ENCODE results near the gene FITM2.
"Not testable (repeated sequence)": the region's sequence is repeated elsewhere in the genome, so short reads cannot be mapped to it uniquely, and the experiment has no call there.

Gene FITM2

GRCh38 chr20:44334306-44334705, 23.3 kb upstream of the FITM2 start:
- H3K27me3 ChIP-seq (replicated peaks in 2 of 5; ENCODE audit: control insufficient read depth in 4 of 5, insufficient read depth in 5 of 5, low read length in 4 of 5) = peaks cover 0 to 24% (median 16%) of the 10 kb centered on the region in 5 experiments
- no peak overlapping the region for H3K4me3 ChIP-seq (ENCODE audit: control insufficient read depth in 1 of 7, extremely low read depth in 1 of 7, insufficient read depth in 4 of 7, low read depth in 2 of 7, low read length in 6 of 7)
- H3K9me3 ChIP-seq (ENCODE audit: control extremely low read depth in 1 of 5, control insufficient read depth in 4 of 5, insufficient read depth in 2 of 5, low read depth in 1 of 5, low read length in 4 of 5) = no peaks in the 10 kb centered on the region
- WGBS (ENCODE audit: insufficient coverage) = 81% methylated on average over 6 of the region's 8 CpGs
- H3K4me1 ChIP-seq (ENCODE audit: control extremely low read depth in 1 of 4, control insufficient read depth in 4 of 4, insufficient read depth in 4 of 4, low read length in 3 of 4) = no peaks in the 10 kb centered on the region
- no peaks in the 10 kb centered on the region for H3K36me3 ChIP-seq (ENCODE audit: control insufficient read depth in 4 of 4, insufficient read depth in 4 of 4, low read length in 3 of 4)
- no peak overlapping the region for H3K27ac ChIP-seq (ENCODE audit: insufficient read depth in 1 of 2, low read depth in 1 of 2, low read length in 2 of 2, poor library complexity in 1 of 2, severe bottlenecking in 2 of 2)
- ChIA-PET POLR2A (no interaction called here), CTCF (no interaction called here)
- DNase-seq = no peak

- Histone ChIP-seq H3K27me3 (replicated peaks in 2 of 5; ENCODE audit: control insufficient read depth in 4 of 5, insufficient read depth in 5 of 5, low read length in 4 of 5) (peaks cover 0 to 31% (median 12%) of the 10 kb centered on the region in 5 experiments), H3K4me3 (ENCODE audit: control insufficient read depth in 1 of 7, extremely low read depth in 1 of 7, insufficient read depth in 4 of 7, low read depth in 2 of 7, low read length in 6 of 7) (no peak overlapping the region), H3K9me3 (ENCODE audit: control extremely low read depth in 1 of 5, control insufficient read depth in 4 of 5, insufficient read depth in 2 of 5, low read depth in 1 of 5, low read length in 4 of 5) (no peaks in the 10 kb centered on the region), H3K4me1 (ENCODE audit: control extremely low read depth in 1 of 4, control insufficient read depth in 4 of 4, insufficient read depth in 4 of 4, low read length in 3 of 4) (peaks cover 0 to 4% (median 2%) of the 10 kb centered on the region in 4 experiments), H3K36me3 (ENCODE audit: control insufficient read depth in 4 of 4, insufficient read depth in 4 of 4, low read length in 3 of 4) (no peaks in the 10 kb centered on the region), H3K27ac (ENCODE audit: insufficient read depth in 1 of 2, low read depth in 1 of 2, low read length in 2 of 2, poor library complexity in 1 of 2, severe bottlenecking in 2 of 2) (no peak overlapping the region)
- ChIA-PET POLR2A (no interaction called here), CTCF (no interaction called here)
- no peak for DNase-seq
- no CpG with 5 or more reads among the region's 2 CpGs for WGBS (ENCODE audit: insufficient coverage)
Observed at GRCh38 chr20:44331201-44331600, 20.2 kb upstream of the FITM2 start.

GRCh38 chr20:44328428-44328827, 17.4 kb upstream of the FITM2 start:
- DNase-seq = no peak
- Histone ChIP-seq H3K27me3 (replicated peaks in 2 of 5; ENCODE audit: control insufficient read depth in 4 of 5, insufficient read depth in 5 of 5, low read length in 4 of 5) (peaks cover 0 to 20% (median 8%) of the 10 kb centered on the region in 5 experiments), H3K4me1 (ENCODE audit: control extremely low read depth in 1 of 4, control insufficient read depth in 4 of 4, insufficient read depth in 4 of 4, low read length in 3 of 4) (peaks cover 0 to 4% (median 2%) of the 10 kb centered on the region in 4 experiments), H3K9me3 (ENCODE audit: control extremely low read depth in 1 of 5, control insufficient read depth in 4 of 5, insufficient read depth in 2 of 5, low read depth in 1 of 5, low read length in 4 of 5) (no peaks in the 10 kb centered on the region), H3K27ac (ENCODE audit: insufficient read depth in 1 of 2, low read depth in 1 of 2, low read length in 2 of 2, poor library complexity in 1 of 2, severe bottlenecking in 2 of 2) (no peak overlapping the region), H3K36me3 (ENCODE audit: control insufficient read depth in 4 of 4, insufficient read depth in 4 of 4, low read length in 3 of 4) (no peaks in the 10 kb centered on the region), H3K4me3 (ENCODE audit: control insufficient read depth in 1 of 7, extremely low read depth in 1 of 7, insufficient read depth in 4 of 7, low read depth in 2 of 7, low read length in 6 of 7) (no peak overlapping the region)
- POLR2A ChIA-PET = interaction anchor here (0.6 kb wide), 1 partner anchor 283 kb away, joined by 4 read pairs; no protein-coding TSS in a partner anchor
- CTCF ChIA-PET = interaction anchor here (1.2 to 4.9 kb wide), 3 partner anchors 11 to 111 kb away, joined by 3 to 27 read pairs (median 4); partner anchors contain the start of gene FITM2
- 100% methylated on average over 1 of the region's 4 CpGs for WGBS (ENCODE audit: insufficient coverage)

- POLR2A ChIA-PET = interaction anchor here (0.6 kb wide), 1 partner anchor 283 kb away, joined by 4 read pairs; no protein-coding TSS in a partner anchor
- H3K9me3 ChIP-seq (ENCODE audit: control extremely low read depth in 1 of 5, control insufficient read depth in 4 of 5, insufficient read depth in 2 of 5, low read depth in 1 of 5, low read length in 4 of 5); H3K4me1 ChIP-seq (ENCODE audit: control extremely low read depth in 1 of 4, control insufficient read depth in 4 of 4, insufficient read depth in 4 of 4, low read length in 3 of 4); H3K36me3 ChIP-seq (ENCODE audit: control insufficient read depth in 4 of 4, insufficient read depth in 4 of 4, low read length in 3 of 4); DNase-seq; H3K4me3 ChIP-seq (ENCODE audit: control insufficient read depth in 1 of 7, extremely low read depth in 1 of 7, insufficient read depth in 4 of 7, low read depth in 2 of 7, low read length in 6 of 7); H3K27ac ChIP-seq (ENCODE audit: insufficient read depth in 1 of 2, low read depth in 1 of 2, low read length in 2 of 2, poor library complexity in 1 of 2, severe bottlenecking in 2 of 2): not testable (repeated sequence)
- CTCF ChIA-PET = interaction anchor here (1.2 to 4.9 kb wide), 3 partner anchors 10 to 111 kb away, joined by 3 to 27 read pairs (median 4); partner anchors contain the start of gene FITM2
- WGBS (ENCODE audit: insufficient coverage) = 91% methylated on average over 6 of the region's 7 CpGs
- peaks cover 0 to 20% (median 8%) of the 10 kb centered on the region in 5 experiments for H3K27me3 ChIP-seq (replicated peaks in 2 of 5; ENCODE audit: control insufficient read depth in 4 of 5, insufficient read depth in 5 of 5, low read length in 4 of 5)
Observed at GRCh38 chr20:44327748-44328147, 16.7 kb upstream of the FITM2 start.

GRCh38 chr20:44326391-44327159, 15.6 kb upstream of the FITM2 start:
- Histone ChIP-seq H3K4me1 (ENCODE audit: control extremely low read depth in 1 of 4, control insufficient read depth in 4 of 4, insufficient read depth in 4 of 4, low read length in 3 of 4) (peaks cover 0 to 4% (median 2%) of the 10 kb centered on the region in 4 experiments), H3K4me3 (ENCODE audit: control insufficient read depth in 1 of 7, extremely low read depth in 1 of 7, insufficient read depth in 4 of 7, low read depth in 2 of 7, low read length in 6 of 7) (peak overlapping the region in 3 of 7 experiments; percentile 28 to 36 (median 33)), H3K9me3 (ENCODE audit: control extremely low read depth in 1 of 5, control insufficient read depth in 4 of 5, insufficient read depth in 2 of 5, low read depth in 1 of 5, low read length in 4 of 5) (no peaks in the 10 kb centered on the region), H3K27ac (ENCODE audit: insufficient read depth in 1 of 2, low read depth in 1 of 2, low read length in 2 of 2, poor library complexity in 1 of 2, severe bottlenecking in 2 of 2) (no peak overlapping the region), H3K36me3 (ENCODE audit: control insufficient read depth in 4 of 4, insufficient read depth in 4 of 4, low read length in 3 of 4) (no peaks in the 10 kb centered on the region), H3K27me3 (replicated peaks in 2 of 5; ENCODE audit: control insufficient read depth in 4 of 5, insufficient read depth in 5 of 5, low read length in 4 of 5) (peaks cover 0 to 20% (median 7%) of the 10 kb centered on the region in 5 experiments)
- ChIA-PET CTCF (interaction anchor here (1.4 to 4.9 kb wide), 2 partner anchors 15 to 109 kb away, joined by 4 to 27 read pairs; partner anchors contain the start of gene FITM2), POLR2A (no interaction called here)
- DNase-seq = peak in 2 of 3 donors; percentile 13 to 29
- 10% methylated on average over 21 of the region's 50 CpGs for WGBS (ENCODE audit: insufficient coverage)

GRCh38 chr20:44324343-44324742, 13.3 kb upstream of the FITM2 start:
- ChIA-PET POLR2A (no interaction called here), CTCF (interaction anchor here (0.9 to 4.9 kb wide), 4 partner anchors 13 to 359 kb away, joined by 3 to 27 read pairs (median 4); partner anchors contain the start of gene FITM2)
- 22% methylated on average over 1 of the region's 1 CpG for WGBS (ENCODE audit: insufficient coverage)
- DNase-seq = no peak
- Histone ChIP-seq H3K4me3 (ENCODE audit: control insufficient read depth in 1 of 7, extremely low read depth in 1 of 7, insufficient read depth in 4 of 7, low read depth in 2 of 7, low read length in 6 of 7) (no peak overlapping the region), H3K4me1 (ENCODE audit: control extremely low read depth in 1 of 4, control insufficient read depth in 4 of 4, insufficient read depth in 4 of 4, low read length in 3 of 4) (peaks cover 0 to 4% (median 2%) of the 10 kb centered on the region in 4 experiments), H3K27me3 (replicated peaks in 2 of 5; ENCODE audit: control insufficient read depth in 4 of 5, insufficient read depth in 5 of 5, low read length in 4 of 5) (peaks cover 0 to 20% (median 7%) of the 10 kb centered on the region in 5 experiments), H3K36me3 (ENCODE audit: control insufficient read depth in 4 of 4, insufficient read depth in 4 of 4, low read length in 3 of 4) (no peaks in the 10 kb centered on the region), H3K27ac (ENCODE audit: insufficient read depth in 1 of 2, low read depth in 1 of 2, low read length in 2 of 2, poor library complexity in 1 of 2, severe bottlenecking in 2 of 2) (no peak overlapping the region), H3K9me3 (ENCODE audit: control extremely low read depth in 1 of 5, control insufficient read depth in 4 of 5, insufficient read depth in 2 of 5, low read depth in 1 of 5, low read length in 4 of 5) (no peaks in the 10 kb centered on the region)

Measured in common myeloid progenitor, CD34-positive (primary cell).